Psoas muscle (tissue), 8 donors: ENCODE measurements around the gene UBA1. TPM values are rescaled to one million over a fixed set of nuclear protein-coding genes. Genes with fewer than 3 reads are reported as not detected.

ENCODE experiments used
- ATAC-seq, 4 donors: fragments of 200-7000 bp; cut with Tn5 transposase; one replicate each; pipeline ENCODE4 v1.9.1; 2020; ENCODE audit warnings: moderate library complexity in 3 of 4, mild to moderate bottlenecking in 2 of 4
- DNase-seq, 2 donors: peaks; one replicate each; pipeline ENCODE4 v3.0.0-alpha.2; 2020
- H3K27ac ChIP-seq: fragments of 200-600 bp; one replicate; pipeline ENCODE4 v1.8.0; 2022
- H3K27me3 ChIP-seq, 3 donors: fragments of 200-600 bp in 1 of 3; one replicate each; pipeline versions ENCODE4 v1.6.1 to v1.8.0; 2013 to 2022; ENCODE audit warnings: low read length in 2 of 3, mild to moderate bottlenecking in 2 of 3, moderate library complexity in 1 of 3; ENCODE audit not compliant: insufficient read depth in 3 of 3
- H3K36me3 ChIP-seq, 2 donors: fragments of 200-600 bp in 1 of 2; one replicate each; pipeline versions ENCODE4 v1.6.1 to v1.8.0; 2013 to 2022; ENCODE audit warnings: low read depth in 1 of 2, mild to moderate bottlenecking in 1 of 2, moderate library complexity in 1 of 2; ENCODE audit not compliant: insufficient read depth in 1 of 2
- H3K4me1 ChIP-seq: fragments of 200-600 bp; one replicate; pipeline ENCODE4 v1.8.0; 2022
- H3K4me3 ChIP-seq: fragments of 200-600 bp; one replicate; pipeline ENCODE4 v1.8.0; 2022; ENCODE audit warnings: mild to moderate bottlenecking
- H3K9me3 ChIP-seq: fragments of 200-600 bp; one replicate; pipeline ENCODE4 v1.8.0; 2022
- CTCF ChIP-seq: fragments of 200-600 bp; IDR thresholded peaks from one replicate; pipeline ENCODE4 v1.8.0; 2022; ENCODE audit warnings: antibody characterized with exemption
- WGBS, 3 donors: extraction: QIAGEN DNeasy Blood & Tissue Kit; methylation state at CpG; one replicate each; pipeline versions ENCODE4 v1.1.6 to v1.1.7; 2013; 5-methylcytosine and 5-hydroxymethylcytosine counted together
- intact Hi-C, 2 donors: fragments of 100-400 bp; cut with DNase I; formaldehyde crosslinking; loops; one replicate each; pipeline versions ENCODE4 v1.11.0 to v1.14.2; 2022
- polyA plus RNA-seq, 3 donors: library from polyadenylated mRNA; stranded (reverse); fragments of 200-250 nt; gene quantifications; one replicate each; pipeline ENCODE4 v1.2.3, GENCODE V29; 2013
- total RNA-seq, 4 donors: library from RNA; stranded (reverse); fragmentation: NEBNext Ultra II Directional in 2 of 4; extraction: Animal tissue kit (Norgen Biotek cat#: 25700) in 2 of 4; gene quantifications; one replicate each; pipeline versions ENCODE4 v1.2.1 to v1.2.4, GENCODE V29; 2021 to 2023
- donor health status: healthy with polysubstance abuse.
- donor health status: DM: no; HTN: no; CAD: no; lungs with moderate emphysema.
- donor health status: Bipolar disorder and iron deficiency.
- donor health status: healthy.
- donor health status: DM: yes; HTN: yes; CAD: no.
- donor health status: DM: no; HTN: no; CAD: no.
- donor health status: DM: no; HTN: no; CAD: no.
- donor health status: DM: yes; HTN: yes; CAD: no.

Gene UBA1
- total and polyA plus RNA-seq, 7 donors = 96.2 to 230 (median 145) TPM

GRCh38 chrX:47224266-47224895 is 30.8 kb downstream of the UBA1 start:
- no peaks in the 10 kb centered on the region for H3K27me3 ChIP-seq
- H3K27ac ChIP-seq = no peak overlapping the region
- intact Hi-C loops = no loop called here
- DNase-seq (peak in 1 of 2 donors; percentile 34), ATAC-seq (no peak)
- peaks cover 5 to 65% of the 10 kb centered on the region in 2 donors for H3K36me3 ChIP-seq
- H3K9me3 ChIP-seq = no peaks in the 10 kb centered on the region
- no peak overlapping the region for H3K4me3 ChIP-seq
- peaks cover 7% of the 10 kb centered on the region for H3K4me1 ChIP-seq
- TF ChIP-seq CTCF = no peak
- WGBS, 3 donors = 88 to 93% (median 89%) methylated on average over 17 of the region's 17 CpGs

GRCh38 chrX:47224896-47225290 is 31.3 kb downstream of the UBA1 start:
- no peak overlapping the region for H3K27ac ChIP-seq
- intact Hi-C loops = no loop called here
- no peak for DNase-seq
- no peak for TF ChIP-seq CTCF
- no peak overlapping the region for H3K4me3 ChIP-seq
- no peak for ATAC-seq
- no peaks in the 10 kb centered on the region for H3K9me3 ChIP-seq
- peaks cover 5 to 70% of the 10 kb centered on the region in 2 donors for H3K36me3 ChIP-seq
- peaks cover 2% of the 10 kb centered on the region for H3K4me1 ChIP-seq
- H3K27me3 ChIP-seq = no peaks in the 10 kb centered on the region
- 86 to 93% (median 92%) methylated on average over 4 of the region's 4 CpGs for WGBS, 3 donors

GRCh38 chrX:47226071-47226470 is 32.4 kb downstream of the UBA1 start:
- WGBS, 3 donors = 64 to 78% (median 75%) methylated on average over 3 to 6 of the region's 6 CpGs
- H3K4me3 ChIP-seq = no peak overlapping the region
- H3K27ac ChIP-seq = no peak overlapping the region
- no peak for TF ChIP-seq CTCF
- DNase-seq (peak in 1 of 2 donors; percentile 30), ATAC-seq (no peak)
- no peaks in the 10 kb centered on the region for H3K9me3 ChIP-seq
- H3K36me3 ChIP-seq = peaks cover 5 to 70% of the 10 kb centered on the region in 2 donors
- no peaks in the 10 kb centered on the region for H3K27me3 ChIP-seq
- intact Hi-C loops = no loop called here
- H3K4me1 ChIP-seq = no peaks in the 10 kb centered on the region

GRCh38 chrX:47226531-47227333 is 33.1 kb downstream of the UBA1 start:
- H3K9me3 ChIP-seq = no peaks in the 10 kb centered on the region
- intact Hi-C loops = no loop called here
- H3K36me3 ChIP-seq = peaks cover 5 to 70% of the 10 kb centered on the region in 2 donors
- H3K27me3 ChIP-seq = no peaks in the 10 kb centered on the region
- ATAC-seq (no peak), DNase-seq (no peak)
- 86 to 91% (median 90%) methylated on average over 19 of the region's 19 CpGs for WGBS, 3 donors
- H3K27ac ChIP-seq = no peak overlapping the region
- TF ChIP-seq CTCF = no peak
- no peaks in the 10 kb centered on the region for H3K4me1 ChIP-seq
- no peak overlapping the region for H3K4me3 ChIP-seq
